Astrocyte of the cerebellum (primary cell): ENCODE data around the gene MRPL11.

Experiments used
- DNase-seq: peaks from one replicate; pipeline ENCODE4 v3.0.0-alpha.2; 2011; ENCODE audit warnings: low read depth
- H3K4me3 ChIP-seq: 2 replicates; pipeline ENCODE4 v1.5.1; 2011; ENCODE audit warnings: mild to moderate bottlenecking, low read depth, low read length, moderate library complexity
- in situ Hi-C: cut with HindIII; loops from 2 replicates; pipeline ENCODE4 v1.10.0; 2017; ENCODE audit warnings: low sequenced_read_pairs
- TF ChIP-seq, protein P1 (sequence below): IDR thresholded peaks from 2 replicates; pipeline ENCODE4 v1.5.1; 2012; ENCODE audit warnings: low read length, low read depth, moderate library complexity, mild to moderate bottlenecking; ENCODE audit errors: missing control alignments

Gene MRPL11

DNA sequence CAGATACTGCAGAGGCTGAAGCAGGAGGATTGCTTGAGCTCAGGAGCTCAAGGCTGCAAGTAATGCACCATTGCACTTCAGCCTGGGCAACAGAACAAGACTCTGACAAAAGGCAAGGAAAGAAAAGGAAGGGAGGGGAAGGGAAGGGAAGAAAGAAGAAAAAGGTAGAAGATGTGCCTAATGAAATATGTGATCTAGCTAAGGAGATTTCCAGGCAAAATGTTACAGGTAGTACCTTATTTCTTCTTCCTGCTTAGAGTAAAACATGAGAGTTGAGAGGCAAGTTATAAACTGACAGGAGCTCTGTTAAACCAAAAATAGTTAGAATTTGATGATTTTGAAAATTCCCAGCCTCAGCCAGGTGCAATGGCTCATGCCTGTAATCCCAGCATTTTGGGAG lies 23.4 kb upstream of the MRPL11 start:
- DNase-seq = no peak
- TF ChIP-seq, protein P1, sequence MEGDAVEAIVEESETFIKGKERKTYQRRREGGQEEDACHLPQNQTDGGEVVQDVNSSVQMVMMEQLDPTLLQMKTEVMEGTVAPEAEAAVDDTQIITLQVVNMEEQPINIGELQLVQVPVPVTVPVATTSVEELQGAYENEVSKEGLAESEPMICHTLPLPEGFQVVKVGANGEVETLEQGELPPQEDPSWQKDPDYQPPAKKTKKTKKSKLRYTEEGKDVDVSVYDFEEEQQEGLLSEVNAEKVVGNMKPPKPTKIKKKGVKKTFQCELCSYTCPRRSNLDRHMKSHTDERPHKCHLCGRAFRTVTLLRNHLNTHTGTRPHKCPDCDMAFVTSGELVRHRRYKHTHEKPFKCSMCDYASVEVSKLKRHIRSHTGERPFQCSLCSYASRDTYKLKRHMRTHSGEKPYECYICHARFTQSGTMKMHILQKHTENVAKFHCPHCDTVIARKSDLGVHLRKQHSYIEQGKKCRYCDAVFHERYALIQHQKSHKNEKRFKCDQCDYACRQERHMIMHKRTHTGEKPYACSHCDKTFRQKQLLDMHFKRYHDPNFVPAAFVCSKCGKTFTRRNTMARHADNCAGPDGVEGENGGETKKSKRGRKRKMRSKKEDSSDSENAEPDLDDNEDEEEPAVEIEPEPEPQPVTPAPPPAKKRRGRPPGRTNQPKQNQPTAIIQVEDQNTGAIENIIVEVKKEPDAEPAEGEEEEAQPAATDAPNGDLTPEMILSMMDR = no peak
- in situ Hi-C loops = no loop called here
- H3K4me3 ChIP-seq = no peak overlapping the region

DNA sequence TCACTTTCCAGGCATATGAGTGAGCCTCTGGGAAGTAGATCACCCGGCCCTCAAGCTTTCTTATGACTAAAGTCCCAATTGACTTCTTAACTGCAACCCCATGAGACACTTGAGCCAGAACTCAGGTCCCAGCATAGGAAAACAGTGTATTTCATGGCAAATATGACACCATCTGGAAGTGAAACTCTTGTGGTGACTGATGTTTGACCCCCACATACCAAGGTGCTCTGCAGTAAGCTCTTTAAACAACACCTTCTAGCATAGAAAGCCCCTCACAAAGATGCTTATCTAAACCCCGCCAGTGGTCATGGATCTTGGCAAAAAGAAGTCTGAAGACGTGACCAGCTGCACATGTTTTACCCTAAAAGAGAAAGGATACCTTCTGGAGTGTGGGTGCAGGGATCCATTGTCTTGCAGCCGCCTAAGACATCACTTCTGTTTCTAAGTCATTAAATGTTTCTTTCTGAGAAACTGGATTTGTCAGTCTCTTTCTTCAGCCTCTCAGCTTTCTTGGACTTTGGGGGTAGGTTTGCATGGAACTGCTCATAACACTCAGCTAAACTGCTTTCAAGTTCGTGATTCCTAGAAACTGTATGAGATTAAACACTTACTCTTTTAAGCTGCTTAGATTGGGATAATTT lies 20.6 kb upstream of the MRPL11 start:
- in situ Hi-C loops = no loop called here
- TF ChIP-seq, protein P1 = no peak
- DNase-seq = no peak
- H3K4me3 ChIP-seq = no peak overlapping the region

DNA sequence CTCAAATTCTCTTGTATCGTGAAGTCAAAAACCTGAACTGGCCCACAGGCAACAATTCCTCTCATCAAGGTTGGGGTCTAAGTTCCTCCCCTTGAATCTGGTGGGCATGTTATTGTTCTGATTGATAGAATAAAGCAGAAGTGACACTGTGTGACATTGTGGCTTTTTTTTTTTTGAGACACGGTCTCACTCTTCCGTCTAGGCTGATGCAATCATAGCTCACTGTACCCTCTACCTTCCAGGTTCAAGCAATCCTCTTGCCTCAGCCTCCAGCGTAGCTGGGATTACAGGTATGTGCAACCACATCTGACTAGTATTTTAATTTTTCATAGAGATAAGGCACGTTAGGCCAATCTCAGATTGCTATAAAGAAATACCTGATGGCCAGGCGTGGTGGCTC lies 19.2 kb upstream of the MRPL11 start:
- TF ChIP-seq, protein P1 = no peak
- DNase-seq = no peak
- H3K4me3 ChIP-seq = no peak overlapping the region
- in situ Hi-C loops = no loop called here

DNA sequence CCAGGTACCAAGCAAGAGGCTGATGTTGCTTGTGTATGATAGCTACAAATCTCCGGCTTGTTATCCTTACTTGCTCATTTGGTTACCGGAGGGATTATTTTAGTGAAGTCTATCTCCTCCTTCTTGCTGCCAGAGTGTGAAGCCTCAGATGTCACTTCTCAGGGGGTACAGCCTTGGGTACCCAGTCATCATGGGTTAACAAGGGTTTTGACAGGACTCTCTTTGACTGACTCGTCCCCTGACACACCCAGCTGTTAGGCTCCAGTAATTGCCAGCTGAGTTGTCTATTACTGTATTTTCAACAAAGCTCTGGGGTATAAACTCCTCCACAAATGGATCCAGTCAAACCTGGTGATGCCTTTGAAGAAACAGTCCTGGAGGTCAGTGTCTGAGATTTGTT lies 16.2 kb upstream of the MRPL11 start:
- no peak for DNase-seq
- no peak overlapping the region for H3K4me3 ChIP-seq
- in situ Hi-C loops = no loop called here
- TF ChIP-seq, protein P1 = no peak

DNA sequence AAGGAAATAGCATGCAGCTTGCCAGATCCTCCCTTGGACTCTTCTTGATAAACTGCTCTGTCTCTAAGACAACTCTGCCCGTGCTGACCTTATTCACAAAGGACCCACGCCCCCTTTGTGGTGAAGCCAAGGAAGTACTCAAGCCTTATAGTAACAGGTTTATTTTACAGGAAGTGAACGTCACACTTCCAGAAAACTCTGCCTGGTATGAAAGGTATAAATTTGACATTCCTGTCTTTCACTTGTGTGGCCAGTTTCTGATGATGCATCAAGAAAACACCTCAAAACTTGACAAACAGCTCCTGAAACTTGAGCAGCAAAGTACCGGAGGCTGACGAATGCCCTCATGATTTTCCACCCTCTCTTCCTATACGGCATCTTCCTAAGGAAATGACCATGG lies 15.6 kb upstream of the MRPL11 start:
- DNase-seq = no peak
- in situ Hi-C loops = no loop called here
- no peak overlapping the region for H3K4me3 ChIP-seq
- TF ChIP-seq, protein P1 = no peak

DNA sequence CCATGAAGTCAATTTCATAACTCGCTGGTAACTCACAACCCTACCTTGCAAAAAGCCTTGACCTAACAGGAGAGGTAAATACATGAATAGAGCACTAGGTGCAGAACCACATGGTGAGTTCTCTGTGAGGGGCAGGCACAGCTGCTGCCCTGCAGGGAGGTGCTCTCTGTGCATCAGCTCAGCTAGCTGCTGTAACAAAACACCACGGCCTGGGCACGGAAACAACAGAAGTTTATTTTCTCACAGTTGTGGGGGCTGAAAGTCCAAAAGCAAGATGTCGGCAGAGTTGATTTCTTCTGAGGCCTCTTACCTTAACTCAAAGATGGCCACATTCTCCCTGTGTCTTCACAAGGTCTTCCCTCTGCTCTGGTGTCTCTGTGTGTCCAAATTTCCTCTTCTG lies 13.0 kb upstream of the MRPL11 start:
- no peak overlapping the region for H3K4me3 ChIP-seq
- no peak for DNase-seq
- TF ChIP-seq, protein P1 = no peak
- in situ Hi-C loops = no loop called here
